ENCODE results near the gene MEGF6.

DNA sequence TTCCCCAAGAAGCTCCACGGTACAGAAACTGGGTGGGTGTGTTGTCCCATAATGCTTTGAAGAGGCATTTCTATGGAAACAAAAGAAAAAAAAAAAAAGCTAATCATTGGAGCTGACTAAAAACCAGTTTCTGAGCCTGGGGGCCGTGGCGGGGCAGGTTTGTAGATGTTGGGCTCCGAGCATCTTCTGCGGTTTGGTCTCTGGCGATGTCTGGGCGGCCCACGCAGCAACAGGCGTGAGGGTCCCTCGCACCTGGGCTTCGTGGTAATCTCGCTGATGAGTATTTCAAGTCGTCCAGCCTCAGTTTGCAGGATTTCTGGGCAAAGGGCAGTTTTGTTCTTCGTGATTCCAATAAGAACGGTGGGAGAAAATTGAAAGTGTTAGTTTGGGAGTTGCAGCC, 47.8 kb upstream of the MEGF6 start:
- TF ChIP-seq, protein P1, sequence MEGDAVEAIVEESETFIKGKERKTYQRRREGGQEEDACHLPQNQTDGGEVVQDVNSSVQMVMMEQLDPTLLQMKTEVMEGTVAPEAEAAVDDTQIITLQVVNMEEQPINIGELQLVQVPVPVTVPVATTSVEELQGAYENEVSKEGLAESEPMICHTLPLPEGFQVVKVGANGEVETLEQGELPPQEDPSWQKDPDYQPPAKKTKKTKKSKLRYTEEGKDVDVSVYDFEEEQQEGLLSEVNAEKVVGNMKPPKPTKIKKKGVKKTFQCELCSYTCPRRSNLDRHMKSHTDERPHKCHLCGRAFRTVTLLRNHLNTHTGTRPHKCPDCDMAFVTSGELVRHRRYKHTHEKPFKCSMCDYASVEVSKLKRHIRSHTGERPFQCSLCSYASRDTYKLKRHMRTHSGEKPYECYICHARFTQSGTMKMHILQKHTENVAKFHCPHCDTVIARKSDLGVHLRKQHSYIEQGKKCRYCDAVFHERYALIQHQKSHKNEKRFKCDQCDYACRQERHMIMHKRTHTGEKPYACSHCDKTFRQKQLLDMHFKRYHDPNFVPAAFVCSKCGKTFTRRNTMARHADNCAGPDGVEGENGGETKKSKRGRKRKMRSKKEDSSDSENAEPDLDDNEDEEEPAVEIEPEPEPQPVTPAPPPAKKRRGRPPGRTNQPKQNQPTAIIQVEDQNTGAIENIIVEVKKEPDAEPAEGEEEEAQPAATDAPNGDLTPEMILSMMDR (IDR thresholded peaks at IDR 0.05) = no peak
- no peak for TF ChIP-seq ZFX (IDR thresholded peaks at IDR 0.05; ENCODE audit: borderline replicate concordance)
